Gastroesophageal sphincter (tissue), 3 donors: ENCODE data around the gene CDKAL1.

Experiments
- POLR2AphosphoS5 ChIP-seq: sonication (generic); formaldehyde crosslinking; IDR thresholded peaks from one replicate; pipeline ENCODE4 v1.6.1; 2017; ENCODE audit warnings: antibody characterized with exemption
- TF ChIP-seq, protein P1 (sequence below), 4 experiments: fragments of 200-600 bp in 2 of 4; fragments of 450-650 bp in 2 of 4; sonication (generic) in 1 of 4; IDR thresholded peaks; one replicate each; pipeline ENCODE4 v1.5.1; 2017 to 2019; ENCODE audit warnings: antibody characterized with exemption in 4 of 4, mild to moderate bottlenecking in 2 of 4, moderate library complexity in 2 of 4

- TF ChIP-seq, protein P1, sequence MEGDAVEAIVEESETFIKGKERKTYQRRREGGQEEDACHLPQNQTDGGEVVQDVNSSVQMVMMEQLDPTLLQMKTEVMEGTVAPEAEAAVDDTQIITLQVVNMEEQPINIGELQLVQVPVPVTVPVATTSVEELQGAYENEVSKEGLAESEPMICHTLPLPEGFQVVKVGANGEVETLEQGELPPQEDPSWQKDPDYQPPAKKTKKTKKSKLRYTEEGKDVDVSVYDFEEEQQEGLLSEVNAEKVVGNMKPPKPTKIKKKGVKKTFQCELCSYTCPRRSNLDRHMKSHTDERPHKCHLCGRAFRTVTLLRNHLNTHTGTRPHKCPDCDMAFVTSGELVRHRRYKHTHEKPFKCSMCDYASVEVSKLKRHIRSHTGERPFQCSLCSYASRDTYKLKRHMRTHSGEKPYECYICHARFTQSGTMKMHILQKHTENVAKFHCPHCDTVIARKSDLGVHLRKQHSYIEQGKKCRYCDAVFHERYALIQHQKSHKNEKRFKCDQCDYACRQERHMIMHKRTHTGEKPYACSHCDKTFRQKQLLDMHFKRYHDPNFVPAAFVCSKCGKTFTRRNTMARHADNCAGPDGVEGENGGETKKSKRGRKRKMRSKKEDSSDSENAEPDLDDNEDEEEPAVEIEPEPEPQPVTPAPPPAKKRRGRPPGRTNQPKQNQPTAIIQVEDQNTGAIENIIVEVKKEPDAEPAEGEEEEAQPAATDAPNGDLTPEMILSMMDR (IDR thresholded peaks at IDR 0.05) = no peak
- TF ChIP-seq POLR2AphosphoS5 = no peak
These were observed 607.5 kb downstream of the CDKAL1 start for GRCh38 chr6:21141616-21142303.
